GM18520 (cell line): ENCODE measurements around the gene CTF1.

Experiments
- ATAC-seq: cut with Tn5 transposase; IDR thresholded peaks from one replicate; pipeline ENCODE4 v1.9.1; 2021; ENCODE audit not compliant: unreplicated experiment

CTF1 gene

DNA sequence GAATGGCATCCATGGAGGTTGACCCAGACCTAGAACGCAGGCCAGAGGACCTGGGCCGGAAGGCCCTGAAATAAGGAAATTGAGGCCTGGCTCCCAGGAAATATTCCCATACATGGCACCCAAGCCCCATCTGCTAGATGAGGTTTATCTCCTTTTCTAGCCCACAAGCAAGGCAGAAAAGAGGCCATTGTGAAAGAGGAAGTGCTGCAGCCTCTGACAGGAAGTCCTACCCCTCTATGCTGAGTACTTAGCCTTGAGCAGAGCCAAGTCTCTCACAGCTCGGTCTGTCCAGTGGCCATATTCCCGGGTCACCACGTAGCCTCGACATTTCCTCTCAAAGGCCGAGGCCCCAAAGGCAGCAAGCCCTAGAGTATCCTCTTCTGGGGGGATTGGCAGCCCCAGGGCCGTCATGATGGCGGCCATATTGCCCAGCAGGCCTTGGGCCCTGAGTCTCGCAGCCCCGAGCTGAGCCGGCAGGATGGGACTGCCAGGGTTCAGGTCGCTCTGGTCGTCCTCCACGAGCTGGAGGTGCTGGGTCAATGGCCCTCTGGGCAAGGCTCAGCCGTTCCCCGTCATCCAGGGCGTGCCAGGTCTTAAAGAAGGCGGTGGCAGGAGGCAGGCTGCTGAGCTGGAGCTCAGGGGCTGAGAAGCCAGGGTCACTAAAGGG lies 7.8 kb downstream of the CTF1 start:
- ATAC-seq = no peak

DNA sequence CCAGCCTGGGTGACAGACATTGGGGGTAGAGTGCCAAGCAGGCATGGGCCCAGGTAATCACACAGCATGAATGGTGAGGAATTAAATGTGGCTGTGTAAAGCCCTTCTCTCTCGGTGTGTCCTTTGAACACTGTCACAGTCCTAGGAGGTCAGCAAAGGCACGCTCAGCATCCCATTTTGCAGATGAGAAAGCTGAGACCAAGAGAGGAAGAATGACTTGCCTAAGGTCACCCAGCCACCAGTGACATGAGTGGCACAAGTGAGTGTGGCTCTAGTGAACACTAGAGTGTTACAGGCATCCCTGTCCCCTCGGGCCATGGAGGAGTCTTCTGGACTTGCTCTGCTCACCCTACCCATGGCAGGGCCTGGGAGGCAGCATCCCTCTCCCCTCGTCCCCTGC lies 10.7 kb downstream of the CTF1 start:
- ATAC-seq = no peak

DNA sequence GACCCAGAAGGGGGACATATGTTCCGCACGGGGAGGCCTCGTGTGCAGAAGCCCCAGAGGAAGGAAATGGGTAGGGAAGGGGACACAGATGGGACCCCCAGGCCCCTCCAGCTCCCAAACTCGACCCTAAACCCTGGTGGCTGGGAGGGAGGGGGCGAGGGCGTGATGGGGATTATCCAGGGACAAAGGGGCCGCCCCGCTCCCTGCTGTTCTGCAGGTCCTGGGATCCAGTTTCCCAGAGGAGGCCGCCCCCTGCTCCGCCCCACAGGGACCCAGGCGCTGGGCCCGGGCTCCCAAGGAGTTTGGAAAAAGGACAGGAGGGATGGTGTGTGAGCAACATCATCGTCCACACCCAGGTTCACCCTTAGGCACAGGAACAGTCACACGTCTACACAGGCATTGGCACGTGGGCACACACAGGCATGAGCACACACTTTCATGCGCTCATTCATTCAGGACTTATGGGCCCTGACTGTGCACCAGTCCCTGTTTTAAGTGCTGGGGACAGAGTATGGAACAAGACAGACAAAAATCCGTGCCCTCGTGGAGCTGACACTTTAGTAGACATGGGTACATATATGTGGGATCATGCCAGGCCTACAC lies 14.1 kb downstream of the CTF1 start:
- ATAC-seq = no peak

GRCh38 chr16:30912794-30913412 lies 16.5 kb downstream of the CTF1 start:
- ATAC-seq = no peak

GRCh38 chr16:30914830-30915229 lies 18.4 kb downstream of the CTF1 start:
- ATAC-seq = no peak

DNA sequence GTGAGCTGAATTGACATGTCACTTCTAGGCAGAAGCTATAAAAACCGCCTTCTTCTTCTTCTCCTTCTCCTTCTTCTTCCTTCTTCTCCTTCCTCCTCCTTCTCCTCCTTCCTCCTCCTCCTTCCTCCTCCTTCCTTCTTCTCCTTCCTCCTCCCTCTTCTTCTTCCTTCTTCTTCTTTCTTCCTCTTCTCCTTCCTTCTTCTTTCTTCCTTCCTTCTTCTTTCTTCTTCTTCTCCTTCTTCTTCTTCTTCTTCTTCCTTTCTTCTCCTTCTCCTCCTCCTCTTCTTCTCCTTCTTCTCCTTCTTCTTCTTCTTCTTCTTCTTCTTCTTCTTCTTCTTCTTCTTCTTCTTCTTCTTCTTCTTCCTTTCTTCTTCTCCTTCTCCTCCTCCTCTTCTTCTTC lies 22.2 kb downstream of the CTF1 start:
- ATAC-seq = no peak

GRCh38 chr16:30920891-30921290 lies 24.5 kb downstream of the CTF1 start:
- no peak for ATAC-seq

DNA sequence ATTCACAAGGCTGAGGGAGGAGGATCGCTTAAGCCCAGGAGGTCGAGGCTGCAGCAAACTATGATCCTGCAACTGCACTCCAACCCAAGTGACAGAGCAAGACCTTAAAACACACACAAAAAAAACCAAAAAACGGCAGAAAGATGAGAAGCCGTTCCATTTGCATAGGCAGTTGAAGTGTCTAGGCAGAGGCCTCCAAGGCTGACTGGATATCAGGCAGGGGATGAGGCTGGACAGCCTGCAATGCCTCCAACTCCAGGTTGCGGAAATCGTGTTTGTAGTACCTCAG lies 25.0 kb downstream of the CTF1 start:
- no peak for ATAC-seq

DNA sequence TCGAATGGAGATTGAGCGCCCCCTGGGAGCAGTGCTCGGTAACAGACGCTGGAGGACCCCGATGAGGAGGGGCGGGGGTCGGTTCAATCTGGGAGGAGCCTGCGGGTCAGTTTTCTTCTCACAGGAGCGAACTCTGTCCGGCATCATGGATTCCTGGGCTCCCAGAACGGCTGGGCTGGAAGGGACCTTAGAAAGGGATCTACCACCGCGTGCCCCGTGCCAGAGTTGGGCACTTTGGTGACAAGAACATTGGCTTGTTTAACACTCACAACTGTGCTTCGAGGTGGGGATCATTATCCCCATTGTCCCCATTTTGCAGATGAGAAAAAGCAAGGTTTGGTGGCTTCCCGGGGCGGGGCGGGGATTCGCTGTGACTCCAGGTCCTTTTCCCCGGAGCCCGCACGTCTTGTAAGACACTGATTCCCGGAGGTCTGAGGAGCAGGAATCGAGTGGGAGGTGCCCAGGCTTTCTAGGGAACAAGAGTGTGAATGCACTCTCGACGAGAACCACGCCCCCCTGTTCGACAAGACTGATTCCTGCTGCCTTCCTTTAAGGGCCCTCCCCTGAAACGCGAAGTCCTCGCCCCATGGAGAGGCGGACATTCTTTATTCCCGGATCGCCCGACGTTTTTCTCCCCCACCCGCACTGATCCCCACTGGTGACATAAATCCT lies 25.5 kb downstream of the CTF1 start:
- ATAC-seq = no peak

DNA sequence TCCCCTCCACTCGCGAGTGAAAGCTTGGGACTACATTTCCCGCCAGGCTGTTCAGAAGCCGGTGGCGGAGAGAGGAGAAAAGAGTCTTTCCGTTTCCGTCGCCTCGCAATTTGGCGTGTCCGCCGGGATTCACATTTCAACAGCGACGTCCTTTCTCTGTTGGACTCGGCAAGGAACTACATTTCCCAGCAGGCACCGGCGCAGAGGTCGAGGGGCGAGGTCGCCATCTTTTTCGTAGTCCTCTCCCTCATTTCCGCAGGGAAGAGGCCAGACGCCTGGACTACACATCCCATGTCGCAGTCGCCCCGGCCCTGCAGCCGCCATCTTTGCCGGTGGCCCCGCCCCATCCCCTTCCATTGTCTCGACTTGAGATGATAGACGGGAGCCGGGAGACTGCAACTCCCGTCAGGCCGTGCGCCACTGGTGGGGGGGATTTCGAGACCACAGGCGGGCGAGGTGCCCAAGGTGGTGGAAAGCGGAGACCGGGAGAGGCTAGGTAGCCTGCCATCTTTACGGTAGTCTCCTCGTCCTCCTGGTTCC lies 26.1 kb downstream of the CTF1 start:
- ATAC-seq = peak; percentile 76

GRCh38 chr16:30922960-30923535 lies 26.6 kb downstream of the CTF1 start:
- peak; percentile 70 for ATAC-seq

DNA sequence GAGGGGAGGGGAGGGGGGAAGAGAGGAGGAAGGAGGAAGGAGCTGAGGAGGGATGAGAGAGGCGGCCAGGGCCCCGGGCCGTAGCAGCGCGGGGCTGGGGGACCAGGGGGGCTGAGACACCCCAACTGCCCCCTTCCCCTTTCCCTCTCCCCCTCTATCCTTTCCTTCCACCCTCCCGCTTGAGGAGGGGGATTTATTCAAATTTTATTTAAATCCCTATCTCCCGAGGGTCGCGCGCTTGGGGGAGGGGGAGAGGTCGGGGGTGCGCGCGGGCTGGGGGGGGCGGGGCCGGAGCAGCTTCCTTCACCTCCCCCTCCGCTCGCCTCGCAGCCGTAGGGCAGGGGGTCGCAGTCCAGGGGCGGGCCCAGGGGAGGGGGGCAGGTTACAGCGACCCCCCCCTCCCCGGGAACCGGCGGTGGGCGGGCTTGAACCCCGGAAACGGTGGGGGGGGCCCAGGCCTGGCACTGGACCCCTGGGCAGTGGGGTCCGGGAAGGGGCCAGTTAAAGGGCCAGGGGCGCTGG lies 27.2 kb downstream of the CTF1 start, which contains the start of gene FBXL19:
Gene FBXL19 (plus strand): TSS at position 19 of the 522 bp plus-strand sequence. CDS start 2,183 bp downstream, outside the sequence.
- ATAC-seq = no peak

DNA sequence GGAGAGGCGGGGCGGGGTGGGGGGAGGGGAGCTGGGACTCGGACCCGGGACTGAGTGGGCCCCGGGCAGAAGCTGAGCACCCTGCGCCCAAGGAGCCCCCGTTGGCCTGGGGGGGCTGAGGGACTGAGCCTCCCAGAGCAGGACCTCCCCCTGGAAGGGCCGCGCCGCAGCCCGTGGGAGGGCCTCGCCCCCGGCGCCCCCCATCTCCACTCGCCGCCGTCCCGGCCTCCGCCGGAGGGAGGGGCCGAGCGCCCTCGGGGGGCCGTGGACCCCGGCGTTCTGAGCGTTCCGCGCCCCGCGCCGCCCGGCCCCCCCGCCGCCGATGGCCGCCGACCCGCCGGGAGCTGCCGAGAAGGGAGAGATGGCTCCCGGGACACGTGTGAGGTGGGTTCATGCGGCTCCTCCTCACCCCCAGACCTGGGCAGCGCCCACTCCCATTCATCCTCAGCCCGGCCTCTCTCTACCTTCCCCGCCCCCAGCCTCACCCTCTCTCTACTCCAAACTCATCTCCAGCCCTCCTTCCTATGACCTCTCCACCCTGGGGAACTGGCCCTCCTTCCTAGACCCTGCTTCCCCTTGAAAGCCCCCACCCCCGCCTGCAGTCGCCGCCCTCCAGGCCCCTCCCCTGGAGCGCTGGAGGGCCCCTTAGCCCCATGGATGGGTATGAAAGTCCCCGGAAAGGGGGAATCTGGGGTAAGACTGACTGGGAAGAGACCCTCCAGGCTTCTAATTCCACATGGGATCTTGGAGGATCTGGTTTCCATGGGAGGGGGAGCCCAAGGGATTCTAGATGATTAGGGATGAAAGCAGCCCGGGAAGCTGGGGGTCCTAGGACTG lies 27.9 kb downstream of the CTF1 start:
- ATAC-seq = no peak

- ATAC-seq = no peak
Observed at GRCh38 chr16:30924913-30925631, 28.7 kb downstream of the CTF1 start.

- ATAC-seq = no peak
Observed at GRCh38 chr16:30925632-30925987, 29.2 kb downstream of the CTF1 start.

DNA sequence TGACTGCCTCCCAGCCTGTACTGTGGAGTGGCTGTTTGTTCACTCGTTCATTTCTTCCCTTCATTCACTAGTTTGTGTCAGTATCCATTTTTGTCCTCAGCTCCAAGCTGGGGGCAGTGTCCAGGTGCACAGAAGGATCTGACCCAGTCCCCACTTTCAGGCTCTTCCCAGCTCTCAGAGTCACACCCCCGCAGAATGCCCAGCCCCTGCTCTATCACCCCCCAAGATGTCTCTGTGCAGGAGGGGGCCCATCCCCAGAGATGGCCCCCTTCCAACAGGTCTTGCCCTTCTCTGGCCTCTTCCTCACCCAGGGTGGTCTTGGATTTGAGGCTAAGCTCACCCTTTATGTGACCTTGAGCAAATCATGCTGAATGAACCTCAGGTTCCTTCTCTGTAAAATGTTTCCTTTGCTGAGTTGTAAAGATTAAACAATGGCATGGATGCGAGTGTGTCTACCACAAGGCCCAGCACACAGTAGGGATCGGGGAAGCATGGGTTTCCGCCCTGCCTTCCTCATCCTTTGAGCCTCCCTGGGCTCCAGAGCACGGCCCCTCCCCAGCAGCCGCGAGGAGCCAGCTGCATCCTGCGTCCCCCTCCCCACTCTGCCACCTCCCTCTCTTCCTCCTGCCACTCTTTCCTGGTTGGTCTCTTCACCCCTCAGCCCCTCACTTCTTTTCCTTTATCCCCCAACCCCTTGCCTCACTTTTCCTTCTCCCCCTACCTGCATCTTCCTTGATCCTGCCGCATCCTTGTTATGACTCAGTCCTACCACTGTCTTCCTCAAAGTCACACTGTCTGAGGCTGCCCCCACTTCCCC lies 29.8 kb downstream of the CTF1 start:
- ATAC-seq = no peak

GRCh38 chr16:30926937-30927788 lies 30.7 kb downstream of the CTF1 start:
- no peak for ATAC-seq

- ATAC-seq = no peak
Observed at GRCh38 chr16:30927789-30928378, 31.5 kb downstream of the CTF1 start.
